ENCODE data around the gene THAP2.

THAP2 gene

DNA sequence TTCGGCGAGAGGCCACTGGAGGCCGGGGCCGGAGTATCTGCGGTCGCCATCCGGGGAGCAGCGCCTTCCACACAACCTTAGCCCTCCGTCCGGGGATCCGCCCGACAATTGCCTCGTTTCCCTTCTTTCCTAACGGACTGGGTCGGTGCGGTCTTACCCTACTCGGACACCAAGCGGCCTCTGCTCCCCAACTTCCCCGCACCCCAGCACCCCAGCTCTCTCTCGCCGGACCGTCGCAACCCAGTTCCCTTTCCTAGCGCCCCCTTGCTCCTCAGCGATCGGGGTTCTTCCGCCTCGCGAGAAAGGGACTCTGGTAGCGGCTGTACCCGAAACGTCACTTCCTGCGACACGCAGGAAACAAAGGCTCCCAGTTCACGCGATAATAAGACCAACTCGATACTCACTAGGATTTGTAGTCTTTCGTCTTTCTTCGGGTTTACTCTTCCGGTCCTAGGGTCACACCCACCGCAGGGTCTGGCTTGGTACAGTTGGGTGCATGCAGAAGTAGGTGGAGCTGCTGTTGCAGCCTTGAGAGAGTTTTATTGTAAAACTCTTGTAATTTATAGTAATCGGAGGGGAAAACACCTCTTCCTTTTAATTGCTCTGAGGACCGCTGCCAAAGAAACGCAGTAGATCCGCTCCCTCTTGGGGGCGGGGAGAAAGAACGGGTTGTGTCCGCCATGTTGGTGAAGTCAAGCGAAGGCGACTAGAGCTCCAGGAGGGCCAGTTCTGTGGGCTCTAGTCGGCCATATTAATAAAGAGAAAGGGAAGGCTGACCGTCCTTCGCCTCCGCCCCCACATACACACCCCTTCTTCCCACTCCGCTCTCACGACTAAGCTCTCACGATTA, at the start of gene THAP2, which contains the start of gene ZFC3H1:
Gene THAP2, plus strand, starts transcription at position 741 of the 850 bp plus-strand sequence. CDS start 209 bp downstream, outside the sequence.
Gene ZFC3H1, minus strand, starts transcription at position 288 of the 850 bp plus-strand sequence. Its CDS starts 238 bp downstream, at position 50.
- peak; percentile 99 for DNase-seq (ENCODE audit: low read depth)

DNA sequence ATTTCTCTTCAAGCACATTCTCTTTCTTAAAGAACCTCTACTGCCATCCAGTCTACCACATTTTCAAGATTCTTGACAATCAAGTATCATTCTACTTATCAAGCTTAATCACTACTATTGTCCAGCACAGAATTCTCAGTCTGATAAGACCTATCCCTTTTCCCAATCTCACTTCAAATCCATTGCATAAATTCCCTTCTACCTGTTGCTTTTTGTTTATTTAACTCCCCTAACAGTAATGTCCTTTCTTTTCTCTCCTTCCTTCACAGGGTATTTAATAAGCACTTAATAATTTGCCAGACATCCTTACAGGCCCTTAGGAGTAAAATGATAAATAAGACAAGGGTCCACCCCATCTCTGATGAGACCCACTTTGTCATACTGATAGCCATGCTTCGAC, 42.2 kb upstream of the THAP2 start:
- no peak for DNase-seq (ENCODE audit: low read depth)

GRCh38 chr12:71625476-71625875, 38.6 kb upstream of the THAP2 start:
- DNase-seq (ENCODE audit: low read depth), result no peak

DNA sequence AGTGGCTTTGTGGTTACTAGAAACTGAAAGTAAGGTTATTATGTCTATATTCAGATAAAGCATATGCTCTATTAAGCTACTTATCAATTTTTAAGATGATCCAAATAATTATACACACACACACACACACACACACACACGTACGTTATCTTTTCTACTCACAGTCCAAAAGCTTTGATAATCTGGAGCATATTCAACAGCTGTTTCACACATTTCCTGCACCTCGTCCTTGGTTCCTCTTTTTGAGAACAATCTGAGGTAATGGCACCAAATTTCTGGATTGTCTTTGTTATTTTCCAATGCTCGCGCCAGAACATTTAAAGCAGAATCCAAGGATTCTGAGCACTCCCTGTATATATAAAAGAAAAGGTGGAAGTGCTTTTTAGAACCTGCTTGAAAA, 38.0 kb upstream of the THAP2 start:
- DNase-seq (ENCODE audit: low read depth), result no peak

- DNase-seq (ENCODE audit: low read depth), result peak; percentile 26
These were observed 37.3 kb upstream of the THAP2 start for GRCh38 chr12:71626768-71627167.

DNA sequence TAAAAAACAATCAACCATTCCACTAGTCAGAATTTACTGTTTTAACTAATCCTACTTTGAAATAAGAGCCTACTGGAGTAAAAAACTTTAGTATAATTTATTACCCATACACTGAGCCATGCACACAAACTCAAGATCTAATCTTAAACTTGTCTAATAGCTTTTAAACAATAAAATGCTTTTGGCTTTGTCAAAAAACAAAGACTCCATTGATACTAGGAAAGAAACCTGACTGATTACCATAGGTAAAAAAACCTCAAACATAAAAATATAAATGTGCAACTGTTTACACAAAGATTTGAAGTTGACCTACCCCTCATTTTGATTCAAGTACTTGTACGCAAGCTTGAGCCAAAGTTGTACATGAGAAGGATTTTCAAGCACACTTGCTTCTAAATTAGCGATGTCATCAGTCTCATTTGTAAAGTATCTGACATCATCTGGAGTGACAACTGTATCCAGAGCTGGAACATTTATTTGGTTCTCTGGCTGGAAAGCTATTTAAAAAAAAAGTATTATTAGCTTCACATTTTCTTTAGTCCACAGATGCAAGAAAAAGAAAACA, 36.6 kb upstream of the THAP2 start:
- DNase-seq (ENCODE audit: low read depth), result no peak

DNA sequence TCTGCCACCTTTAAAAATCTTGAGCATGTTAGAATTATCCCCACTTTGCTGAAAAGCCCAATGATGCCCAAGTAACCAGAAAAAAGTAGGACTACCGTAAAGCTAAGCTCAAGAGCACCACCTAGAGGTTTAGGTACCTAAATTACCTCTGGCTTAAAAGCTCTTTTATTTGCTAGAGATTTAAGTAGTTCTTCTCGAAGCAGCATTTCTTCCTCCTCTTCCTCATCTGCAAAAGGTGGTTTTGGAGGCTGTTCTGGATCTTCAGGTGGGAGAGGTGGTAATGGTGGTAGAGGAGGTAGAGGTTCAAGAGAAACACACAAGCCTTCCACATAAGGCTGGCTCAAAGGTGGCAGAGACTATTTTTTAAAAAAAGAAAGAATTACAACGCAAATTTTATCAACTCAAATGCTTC, 27.4 kb upstream of the THAP2 start:
- DNase-seq (ENCODE audit: low read depth), result peak; percentile 52

GRCh38 chr12:71638499-71638898, 25.6 kb upstream of the THAP2 start:
- DNase-seq (ENCODE audit: low read depth), result no peak

DNA sequence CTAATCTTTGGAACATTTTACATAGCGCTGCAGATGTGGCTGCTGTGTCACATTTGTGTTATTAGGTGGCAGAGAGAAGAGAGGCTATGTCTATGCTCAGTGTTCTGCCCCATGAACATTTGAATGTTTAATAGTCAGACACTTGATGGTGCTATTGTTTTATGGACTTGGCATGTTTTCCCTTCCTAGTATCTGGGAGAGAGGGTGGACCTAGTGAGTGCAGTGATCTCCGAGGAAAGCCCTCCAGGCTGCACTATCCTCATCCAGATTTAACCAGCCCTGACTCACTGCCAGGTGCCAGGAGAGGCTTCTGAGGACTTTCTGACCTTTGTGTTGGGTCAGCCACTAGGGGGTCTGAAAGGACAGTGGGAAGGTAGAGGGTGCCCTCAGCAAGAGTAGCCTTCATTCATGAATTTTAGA, 24.8 kb upstream of the THAP2 start:
- DNase-seq (ENCODE audit: low read depth), result no peak

DNA sequence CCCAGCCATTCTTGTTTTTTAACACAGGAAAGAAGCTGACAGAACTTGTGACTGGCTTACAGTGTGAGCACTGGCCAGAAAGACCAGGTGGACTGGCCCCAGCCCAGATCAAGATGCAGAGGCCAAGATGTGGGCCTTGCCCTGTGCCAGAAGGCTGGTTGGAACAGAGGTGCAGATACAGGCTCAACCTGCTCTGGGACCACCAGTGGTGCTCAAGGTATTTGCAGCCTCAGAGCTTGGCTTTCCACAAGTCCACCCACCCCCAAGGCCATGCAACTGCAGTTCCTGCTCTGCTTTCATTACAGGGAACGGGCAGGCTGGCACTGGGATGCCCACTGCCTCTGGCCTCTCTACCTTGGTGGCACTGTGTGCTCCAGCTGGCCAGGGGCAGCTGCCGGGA, 23.8 kb upstream of the THAP2 start:
- DNase-seq (ENCODE audit: low read depth), result no peak

DNA sequence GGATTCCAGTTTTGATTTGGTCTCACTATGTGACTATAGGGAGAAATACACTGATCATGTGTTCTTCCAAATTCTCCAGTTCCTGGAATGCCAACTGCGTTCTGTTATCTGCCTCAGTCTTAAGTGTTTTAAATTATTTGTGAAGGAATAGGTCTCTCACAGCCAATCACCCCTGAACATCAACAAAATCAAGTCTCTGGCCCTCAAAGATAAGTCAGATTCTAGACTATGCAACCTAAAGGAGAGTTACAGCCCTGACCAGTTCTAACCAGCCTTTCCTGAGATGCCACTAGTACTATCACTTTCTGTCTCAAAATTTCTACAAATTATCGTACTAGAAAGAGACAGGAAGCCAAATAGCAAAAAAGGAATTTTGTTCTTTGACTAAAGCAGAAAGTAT, 22.7 kb upstream of the THAP2 start:
- DNase-seq (ENCODE audit: low read depth), result no peak

- DNase-seq (ENCODE audit: low read depth), result no peak
These were observed 21.8 kb upstream of the THAP2 start for GRCh38 chr12:71642264-71642663.

- no peak for DNase-seq (ENCODE audit: low read depth)
These were observed 18.8 kb upstream of the THAP2 start for GRCh38 chr12:71645268-71645667.

DNA sequence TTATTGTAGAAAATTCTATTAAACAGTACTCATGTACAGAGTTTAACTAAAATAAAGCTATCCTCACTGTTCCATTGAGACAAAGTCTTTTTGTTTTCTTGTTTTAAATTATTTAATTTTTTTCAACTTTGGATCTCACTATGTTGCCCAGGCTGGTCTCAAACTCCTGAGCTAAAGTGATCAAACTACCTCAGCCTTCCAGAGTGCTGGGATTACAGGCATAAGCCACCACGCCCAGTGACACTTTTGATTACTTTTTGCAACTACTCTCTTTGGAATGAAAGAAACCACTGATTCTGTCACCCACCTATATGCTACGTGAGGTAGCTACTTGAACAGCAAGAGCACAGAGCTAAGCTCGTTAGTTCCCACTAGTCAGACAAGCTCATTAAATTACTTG, 17.6 kb upstream of the THAP2 start:
- no peak for DNase-seq (ENCODE audit: low read depth)

DNA sequence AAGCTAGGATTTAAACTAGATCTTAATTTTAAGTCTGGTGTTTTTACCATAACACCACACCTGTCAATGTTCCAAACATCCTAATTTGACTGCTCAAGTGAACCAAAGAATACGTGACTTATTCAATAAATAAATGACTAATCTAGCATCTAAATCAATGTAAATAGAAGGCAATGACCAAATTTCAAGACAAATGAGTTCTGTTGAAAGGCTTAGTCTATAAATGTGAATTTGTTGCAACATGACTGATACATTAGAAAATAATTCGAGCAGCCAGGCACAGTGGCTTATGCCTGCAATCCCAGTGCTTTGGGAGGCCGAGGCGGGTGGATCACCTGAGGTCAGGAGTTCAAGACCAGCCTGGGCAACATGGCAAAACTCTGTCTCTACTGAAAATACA, 15.6 kb upstream of the THAP2 start:
- no peak for DNase-seq (ENCODE audit: low read depth)

DNA sequence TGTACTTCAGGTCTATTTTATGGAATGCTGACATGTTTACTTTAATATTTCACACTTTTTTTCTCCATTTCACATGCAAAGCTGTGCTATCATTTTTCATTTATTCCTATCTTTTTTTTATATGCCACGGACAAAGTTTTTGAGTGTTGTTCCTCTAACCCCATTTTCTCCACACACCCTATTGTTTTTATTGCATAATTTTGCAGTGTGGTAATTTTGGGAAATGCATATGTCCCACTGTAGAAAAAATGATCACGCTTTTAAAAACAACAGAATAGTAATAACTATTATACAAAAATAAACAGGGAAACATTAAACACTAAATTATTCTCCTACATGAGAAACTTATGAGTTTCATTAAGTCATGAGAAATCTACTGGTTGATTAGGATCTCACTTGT, 14.7 kb upstream of the THAP2 start:
- no peak for DNase-seq (ENCODE audit: low read depth)

- no peak for DNase-seq (ENCODE audit: low read depth)
These were observed 11.4 kb upstream of the THAP2 start for GRCh38 chr12:71652656-71653055.

DNA sequence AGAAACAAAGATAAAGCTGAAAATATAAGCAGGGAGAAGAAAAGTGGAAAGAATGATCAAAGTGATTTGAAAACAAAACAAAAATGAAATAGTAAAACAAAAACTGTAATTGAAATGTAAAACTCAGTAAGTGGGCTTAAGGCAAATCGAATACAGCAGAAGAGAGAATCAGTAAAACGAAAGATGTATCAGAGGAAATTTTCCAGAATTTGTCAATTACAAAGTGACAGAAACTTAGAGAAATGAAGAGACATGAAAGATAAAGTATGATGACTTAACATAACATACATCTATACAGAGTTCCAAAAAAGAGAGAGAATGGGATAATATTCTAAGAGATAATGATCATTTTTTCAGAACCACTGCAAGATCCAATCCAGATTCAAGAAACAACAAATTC, 11.0 kb upstream of the THAP2 start:
- no peak for DNase-seq (ENCODE audit: low read depth)

DNA sequence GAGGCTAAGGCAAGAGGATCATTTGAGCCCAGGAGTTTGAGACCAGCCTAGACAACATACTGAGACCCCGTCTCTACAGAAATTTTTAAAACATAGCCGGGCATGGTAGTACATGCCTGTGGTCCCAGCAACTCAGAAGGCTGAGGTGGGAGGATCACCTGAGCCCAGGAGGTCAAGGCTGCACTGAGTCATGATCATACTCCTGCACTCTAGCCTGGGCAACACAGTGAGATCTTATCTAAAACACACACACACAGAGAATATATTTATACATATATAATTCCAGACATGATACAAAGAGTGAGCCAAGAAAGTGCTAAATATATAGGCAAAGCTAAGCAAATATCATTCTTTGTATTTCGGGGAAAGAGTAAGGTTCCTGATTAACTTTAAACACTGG, 9.9 kb upstream of the THAP2 start:
- no peak for DNase-seq (ENCODE audit: low read depth)

- no peak for DNase-seq (ENCODE audit: low read depth)
These were observed 8.6 kb upstream of the THAP2 start for GRCh38 chr12:71655495-71655894.

DNA sequence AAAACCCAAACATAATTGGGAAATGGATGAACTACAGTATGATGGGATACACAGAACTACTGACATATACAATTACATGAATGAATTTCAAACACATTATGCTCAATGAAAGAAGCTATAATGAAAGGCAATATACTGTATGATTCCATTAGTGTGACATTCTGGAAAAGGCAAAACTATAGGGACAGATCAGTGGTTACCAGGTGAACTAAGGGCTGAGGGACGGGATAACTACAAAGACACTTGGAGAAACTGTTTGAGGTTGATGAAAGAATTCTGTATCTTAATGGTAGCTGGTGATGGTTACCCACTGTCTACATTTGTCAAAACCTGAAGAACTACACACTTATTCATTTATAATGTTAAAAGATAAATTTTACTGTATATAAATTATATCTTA, 8.2 kb upstream of the THAP2 start:
- no peak for DNase-seq (ENCODE audit: low read depth)

DNA sequence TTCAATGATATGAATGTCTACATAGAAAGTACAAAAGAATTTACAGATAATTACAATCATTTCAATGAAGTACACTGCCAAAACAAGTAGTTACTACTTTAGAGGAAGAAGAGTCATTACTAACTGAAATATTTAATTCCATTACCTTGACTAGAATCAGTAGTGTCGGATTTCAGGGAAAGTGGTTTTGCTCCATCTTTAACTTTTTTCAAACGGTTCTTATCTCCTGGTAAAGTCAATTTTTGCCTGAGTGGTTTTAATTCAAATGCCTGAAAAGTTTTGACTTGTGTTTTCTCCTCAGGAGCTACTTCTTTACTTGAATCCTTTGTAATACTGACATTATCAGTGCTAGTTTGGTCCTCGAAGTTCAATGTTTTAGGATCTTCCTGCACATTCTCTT, 7.4 kb upstream of the THAP2 start:
- DNase-seq (ENCODE audit: low read depth), result no peak

DNA sequence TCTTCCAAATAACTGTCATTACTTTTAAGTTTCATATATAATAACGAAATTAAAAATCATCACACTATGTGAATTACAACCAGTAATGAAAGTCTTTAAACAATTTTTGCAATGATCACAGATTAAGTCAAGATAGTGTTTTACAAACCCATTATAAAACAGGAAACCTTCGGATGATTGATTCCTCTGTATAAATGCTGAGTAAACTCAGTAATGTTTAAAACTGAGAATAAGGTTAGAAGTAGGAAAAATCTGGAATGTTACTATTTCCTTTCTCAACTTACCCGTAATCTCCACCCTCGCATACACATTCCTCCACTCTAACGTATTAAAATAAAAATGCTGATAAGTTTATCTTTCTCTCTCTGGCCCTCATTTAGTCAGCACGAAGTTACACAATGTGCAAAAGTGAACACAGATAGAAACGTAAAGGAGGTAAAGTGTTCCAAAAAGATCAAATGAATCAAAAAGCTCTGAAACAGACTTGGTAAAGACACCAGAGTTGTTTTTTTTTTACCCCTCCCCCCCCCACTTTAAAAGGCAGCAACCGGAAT, 2.0 kb upstream of the THAP2 start:
- peak; percentile 2 for DNase-seq (ENCODE audit: low read depth)
